ENCODE data around the gene EIF3CL.
"Not testable (repeated sequence)": the region's sequence is repeated elsewhere in the genome, so short reads cannot be mapped to it uniquely, and the experiment has no call there.

EIF3CL gene

DNA sequence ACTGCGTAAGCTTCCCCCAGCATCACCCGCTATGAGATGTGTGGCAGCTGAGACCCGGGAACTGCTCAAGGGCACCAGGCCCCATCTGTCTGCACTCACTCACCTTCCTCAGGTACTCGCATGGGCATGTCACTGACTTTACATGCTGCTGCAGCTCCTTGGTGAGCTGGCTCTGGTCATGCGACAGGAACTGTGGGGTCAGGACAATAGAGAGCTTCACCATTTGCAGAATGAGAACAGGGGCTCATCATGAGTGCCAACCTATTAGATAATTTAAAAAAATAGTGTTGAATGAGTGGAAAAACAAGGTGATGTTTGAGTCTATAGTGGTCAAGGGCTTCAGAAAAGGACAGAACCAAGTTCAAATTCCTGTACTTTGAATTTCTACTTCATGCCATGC, 41.0 kb downstream of the EIF3CL start:
- not testable (repeated sequence) for DNase-seq

DNA sequence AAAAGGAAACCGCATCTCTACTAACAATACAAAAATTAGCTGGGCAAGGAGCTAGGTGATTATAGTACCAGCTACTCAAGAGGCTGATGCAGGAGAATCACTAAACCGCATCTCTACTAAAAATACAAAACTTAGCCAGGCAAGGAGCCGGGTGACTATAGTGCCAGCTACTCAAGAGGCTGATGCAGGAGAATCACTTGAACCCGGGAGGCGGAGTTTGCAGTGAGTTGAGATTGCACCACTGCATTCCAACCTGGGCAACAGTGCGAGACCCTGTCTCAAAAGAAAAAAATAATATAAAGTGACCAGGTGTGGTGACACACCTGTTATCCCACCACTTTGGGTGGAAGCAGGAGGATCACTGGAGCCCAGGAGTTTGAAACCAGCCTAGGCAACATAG, 65.4 kb downstream of the EIF3CL start:
- DNase-seq, result not testable (repeated sequence)

DNA sequence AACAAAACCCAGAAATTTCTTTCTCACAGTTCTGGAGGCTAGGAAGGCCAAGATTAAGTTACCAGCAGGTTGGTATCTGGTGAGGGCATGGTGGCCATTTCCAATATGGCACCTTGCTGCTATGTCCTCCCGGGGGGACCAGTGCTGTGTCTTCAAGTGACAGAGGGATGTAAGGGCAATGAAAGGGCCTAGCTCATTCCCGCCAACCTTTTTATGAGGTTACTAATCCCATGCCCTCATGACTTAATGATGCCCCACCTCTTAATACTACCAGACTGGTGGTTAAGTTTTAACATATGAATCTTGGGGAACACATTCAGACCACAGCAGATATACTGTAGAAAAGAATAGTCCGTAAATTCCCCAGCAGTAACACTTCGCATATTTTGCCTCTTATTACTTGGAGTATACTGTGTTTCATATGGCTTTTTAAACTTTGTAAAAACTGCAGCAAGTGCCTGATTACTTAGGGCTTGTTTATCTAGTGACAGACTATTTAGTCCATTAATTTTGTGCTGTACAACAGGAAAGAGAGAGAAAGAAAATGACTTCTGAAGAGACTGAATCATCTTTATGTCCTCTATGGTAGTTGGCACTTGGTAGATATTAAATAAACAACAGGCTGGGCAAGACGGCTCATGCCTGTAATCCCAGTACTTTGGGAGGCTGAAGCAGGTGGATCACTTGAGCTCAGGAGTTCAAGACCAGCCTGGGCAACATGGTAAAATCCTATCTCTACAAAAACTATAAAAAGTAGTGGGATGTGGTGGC, 66.5 kb downstream of the EIF3CL start:
- not testable (repeated sequence) for DNase-seq

DNA sequence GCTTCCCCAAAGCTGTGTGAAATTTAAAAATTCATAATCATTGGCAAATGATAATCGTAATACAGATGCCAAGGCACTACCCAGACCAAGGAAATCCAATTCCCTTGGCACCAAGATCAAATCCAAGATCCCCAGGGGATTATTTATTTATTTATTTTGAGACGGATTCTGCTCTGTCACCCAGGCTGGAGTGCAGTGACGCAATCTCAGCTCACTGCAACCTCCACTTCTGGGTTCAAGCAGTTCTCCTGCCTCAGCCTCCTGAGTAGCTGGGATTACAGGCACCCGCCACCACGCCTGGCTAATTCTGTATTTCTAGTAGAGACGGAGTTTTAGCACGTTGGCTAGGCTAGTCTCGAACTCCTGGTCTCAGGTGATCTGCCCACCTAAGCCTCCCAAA, 68.0 kb downstream of the EIF3CL start:
- not testable (repeated sequence) for DNase-seq

DNA sequence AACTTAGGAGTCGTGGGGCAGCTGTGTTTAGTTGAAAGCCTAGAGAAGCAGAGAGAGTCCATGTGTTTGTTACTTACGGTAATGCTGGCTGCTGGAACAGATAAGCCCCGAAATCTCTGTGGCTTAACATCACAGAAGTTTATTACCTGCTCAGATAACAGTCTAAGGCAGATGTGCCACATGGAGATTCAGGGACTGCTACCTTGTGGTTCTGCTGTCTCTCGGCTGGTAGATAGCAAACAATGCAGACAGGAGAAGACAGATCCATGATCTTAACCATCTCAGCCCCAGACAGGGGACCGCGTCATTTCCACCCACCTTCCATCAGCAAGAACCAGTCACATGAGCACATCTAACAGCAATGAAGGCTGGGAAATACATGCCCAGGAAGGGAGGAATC, 71.0 kb downstream of the EIF3CL start:
- DNase-seq, result not testable (repeated sequence)

DNA sequence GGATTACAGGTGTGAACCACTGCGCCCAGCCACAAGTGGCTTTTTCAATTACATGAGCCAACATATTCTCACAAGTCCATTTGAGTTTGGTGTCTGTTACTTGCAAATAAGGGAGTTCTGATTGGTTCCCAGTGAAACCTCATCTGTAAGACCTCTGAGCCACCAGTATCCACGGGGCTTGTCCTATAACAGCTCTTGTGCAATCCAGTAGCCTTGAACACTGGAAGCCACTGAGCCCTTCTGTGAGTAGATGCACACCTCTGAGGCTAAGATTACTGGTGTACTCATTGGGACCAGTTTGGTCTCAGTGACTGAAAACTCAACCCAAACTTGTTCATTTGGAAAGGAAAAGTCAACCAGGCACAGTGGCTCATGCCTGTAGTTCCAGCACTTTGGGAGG, 72.7 kb downstream of the EIF3CL start:
- DNase-seq, result not testable (repeated sequence)

DNA sequence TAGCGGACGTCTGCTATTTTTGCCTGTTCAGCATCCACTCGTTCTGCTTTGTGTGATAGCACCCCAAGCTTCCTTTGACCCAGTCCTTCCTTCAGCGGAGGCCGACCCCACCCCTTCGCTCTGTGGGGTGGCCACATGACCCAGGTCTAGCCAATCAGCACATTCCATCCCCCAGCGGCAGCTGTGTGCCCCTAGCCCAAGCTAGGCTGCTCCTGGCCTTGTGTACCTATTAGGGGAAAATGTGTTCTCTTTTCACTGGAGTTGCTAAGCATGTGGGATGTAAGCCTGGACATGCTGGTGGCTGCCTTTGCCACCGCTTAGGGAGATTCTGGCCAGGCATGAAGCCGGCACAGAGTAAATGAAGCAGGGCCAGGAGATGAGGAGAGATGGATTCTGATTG, 73.4 kb downstream of the EIF3CL start:
- DNase-seq, result not testable (repeated sequence)

All from right hindlimb (tissue), 1 donor.